Neutrophil (primary cell): Measurements from ENCODE around the gene OR13J1.
A peak's percentile ranks its signal among the peaks of the same experiment; 100 is the strongest.

ENCODE experiments used
- H3K27ac ChIP-seq: fragments of 200-600 bp; sonication (generic); 2 replicates; pipeline ENCODE4 v1.5.1; 2016; ENCODE audit warnings: mild to moderate bottlenecking, moderate library complexity
- H3K27me3 ChIP-seq: fragments of 200-600 bp; sonication (generic); 2 replicates; pipeline ENCODE4 v1.6.0; 2016; ENCODE audit warnings: mild to moderate bottlenecking
- H3K36me3 ChIP-seq: fragments of 200-600 bp; sonication (generic); 2 replicates; pipeline ENCODE4 v1.5.1; 2017
- H3K4me1 ChIP-seq, 2 experiments: fragments of 200-600 bp in 1 of 2; sonication (generic) in 1 of 2; 1 replicate in 1 of 2; 2 replicates in 1 of 2; pipeline versions ENCODE4 v1.5.1 to v1.6.1; 2013 to 2016; ENCODE audit warnings: low read depth in 1 of 2, low read length in 1 of 2, mild to moderate bottlenecking in 1 of 2, moderate library complexity in 1 of 2; ENCODE audit not compliant: control insufficient read depth in 1 of 2, insufficient read depth in 1 of 2
- H3K4me3 ChIP-seq, 2 experiments: fragments of 200-600 bp in 1 of 2; sonication (generic) in 1 of 2; 1 replicate in 1 of 2; 2 replicates in 1 of 2; pipeline ENCODE4 v1.5.1; 2013 to 2016; ENCODE audit warnings: low read depth in 1 of 2, low read length in 1 of 2, mild to moderate bottlenecking in 1 of 2, moderate library complexity in 1 of 2
- H3K9me3 ChIP-seq: fragments of 200-600 bp; sonication (generic); 2 replicates; pipeline ENCODE4 v1.5.1; 2016
- TF ChIP-seq, protein P1 (sequence below): fragments of 200-600 bp; sonication (generic); IDR thresholded peaks from 2 replicates; pipeline ENCODE4 v1.5.1; 2016; ENCODE audit warnings: antibody characterized with exemption

Gene OR13J1

DNA sequence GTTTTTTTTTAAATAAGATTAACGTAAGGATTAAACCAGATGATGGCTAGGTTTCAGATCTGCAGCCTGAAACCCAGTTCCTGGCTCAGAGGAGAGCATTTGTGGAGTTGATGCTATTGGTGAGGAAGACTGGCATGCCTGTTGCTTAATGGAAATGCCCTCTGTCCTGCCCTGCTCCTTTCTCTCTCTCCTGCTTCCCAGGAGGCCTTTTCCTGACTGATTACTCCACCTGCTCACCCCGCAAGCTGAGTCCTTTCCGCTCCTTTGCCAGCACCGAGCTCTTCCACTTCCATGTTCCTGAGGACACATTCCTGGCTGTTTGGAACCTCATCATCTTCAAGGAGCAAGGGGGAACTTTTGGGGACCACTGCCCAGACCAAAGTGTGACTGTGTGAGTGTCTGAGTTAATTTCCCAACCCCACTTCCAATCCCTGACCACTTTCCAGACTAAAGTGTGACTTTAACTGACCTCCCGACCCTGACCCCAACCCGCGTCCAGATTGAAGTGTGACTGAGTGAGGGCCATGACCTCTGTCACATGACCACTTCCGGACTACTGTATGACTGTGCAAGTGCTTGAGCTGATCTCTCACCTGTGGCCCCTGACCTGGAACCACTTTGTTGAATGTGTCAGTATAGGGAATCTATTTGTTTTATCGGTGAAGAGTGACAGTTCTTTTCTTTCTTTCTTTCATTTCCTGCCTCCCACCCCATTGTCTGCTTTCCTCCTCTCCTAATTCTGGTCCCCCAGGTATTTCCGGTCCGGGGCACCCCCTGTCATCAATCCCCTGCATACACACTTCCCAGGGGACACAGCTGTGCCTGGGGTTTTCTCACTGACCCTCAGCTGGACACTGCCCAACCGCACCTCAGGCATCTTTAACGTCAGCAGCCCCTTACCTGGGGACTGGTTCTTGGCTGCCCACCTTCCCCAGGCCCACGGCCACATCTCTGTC lies 35.7 kb downstream of the OR13J1 start:
- H3K4me1 ChIP-seq = peaks cover 39 to 53% of the 10 kb centered on the region in 2 experiments
- H3K9me3 ChIP-seq = no peaks in the 10 kb centered on the region
- no peaks in the 10 kb centered on the region for H3K36me3 ChIP-seq
- TF ChIP-seq, protein P1, sequence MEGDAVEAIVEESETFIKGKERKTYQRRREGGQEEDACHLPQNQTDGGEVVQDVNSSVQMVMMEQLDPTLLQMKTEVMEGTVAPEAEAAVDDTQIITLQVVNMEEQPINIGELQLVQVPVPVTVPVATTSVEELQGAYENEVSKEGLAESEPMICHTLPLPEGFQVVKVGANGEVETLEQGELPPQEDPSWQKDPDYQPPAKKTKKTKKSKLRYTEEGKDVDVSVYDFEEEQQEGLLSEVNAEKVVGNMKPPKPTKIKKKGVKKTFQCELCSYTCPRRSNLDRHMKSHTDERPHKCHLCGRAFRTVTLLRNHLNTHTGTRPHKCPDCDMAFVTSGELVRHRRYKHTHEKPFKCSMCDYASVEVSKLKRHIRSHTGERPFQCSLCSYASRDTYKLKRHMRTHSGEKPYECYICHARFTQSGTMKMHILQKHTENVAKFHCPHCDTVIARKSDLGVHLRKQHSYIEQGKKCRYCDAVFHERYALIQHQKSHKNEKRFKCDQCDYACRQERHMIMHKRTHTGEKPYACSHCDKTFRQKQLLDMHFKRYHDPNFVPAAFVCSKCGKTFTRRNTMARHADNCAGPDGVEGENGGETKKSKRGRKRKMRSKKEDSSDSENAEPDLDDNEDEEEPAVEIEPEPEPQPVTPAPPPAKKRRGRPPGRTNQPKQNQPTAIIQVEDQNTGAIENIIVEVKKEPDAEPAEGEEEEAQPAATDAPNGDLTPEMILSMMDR = no peak
- peak overlapping the region; percentile 81 for H3K27ac ChIP-seq
- peaks cover 72% of the 10 kb centered on the region for H3K27me3 ChIP-seq
- H3K4me3 ChIP-seq = peak overlapping the region in 1 of 2 experiments; percentile 47

- Histone ChIP-seq H3K36me3 (no peaks in the 10 kb centered on the region), H3K27me3 (peaks cover 68% of the 10 kb centered on the region), H3K4me1 (peaks cover 48 to 61% of the 10 kb centered on the region in 2 experiments), H3K4me3 (peak overlapping the region in 1 of 2 experiments; percentile 47), H3K9me3 (no peaks in the 10 kb centered on the region), H3K27ac (peak overlapping the region; percentile 81)
- TF ChIP-seq, protein P1 = no peak
Observed at GRCh38 chr9:35832814-35833213, 37.4 kb downstream of the OR13J1 start.

- TF ChIP-seq, protein P1 = no peak
- H3K4me1 ChIP-seq = peaks cover 46 to 57% of the 10 kb centered on the region in 2 experiments
- H3K36me3 ChIP-seq = no peaks in the 10 kb centered on the region
- H3K4me3 ChIP-seq = no peak overlapping the region
- peaks cover 67% of the 10 kb centered on the region for H3K27me3 ChIP-seq
- no peaks in the 10 kb centered on the region for H3K9me3 ChIP-seq
- H3K27ac ChIP-seq = no peak overlapping the region
Observed at GRCh38 chr9:35831040-35831439, 39.2 kb downstream of the OR13J1 start.

- peaks cover 33 to 44% of the 10 kb centered on the region in 2 experiments for H3K4me1 ChIP-seq
- H3K36me3 ChIP-seq = no peaks in the 10 kb centered on the region
- TF ChIP-seq, protein P1 = no peak
- H3K27ac ChIP-seq = peak overlapping the region; percentile 8
- peak overlapping the region; percentile 69 to 83 for H3K4me3 ChIP-seq
- H3K27me3 ChIP-seq = peaks cover 63% of the 10 kb centered on the region
- no peaks in the 10 kb centered on the region for H3K9me3 ChIP-seq
Observed at GRCh38 chr9:35829764-35830096, 40.5 kb downstream of the OR13J1 start.

DNA sequence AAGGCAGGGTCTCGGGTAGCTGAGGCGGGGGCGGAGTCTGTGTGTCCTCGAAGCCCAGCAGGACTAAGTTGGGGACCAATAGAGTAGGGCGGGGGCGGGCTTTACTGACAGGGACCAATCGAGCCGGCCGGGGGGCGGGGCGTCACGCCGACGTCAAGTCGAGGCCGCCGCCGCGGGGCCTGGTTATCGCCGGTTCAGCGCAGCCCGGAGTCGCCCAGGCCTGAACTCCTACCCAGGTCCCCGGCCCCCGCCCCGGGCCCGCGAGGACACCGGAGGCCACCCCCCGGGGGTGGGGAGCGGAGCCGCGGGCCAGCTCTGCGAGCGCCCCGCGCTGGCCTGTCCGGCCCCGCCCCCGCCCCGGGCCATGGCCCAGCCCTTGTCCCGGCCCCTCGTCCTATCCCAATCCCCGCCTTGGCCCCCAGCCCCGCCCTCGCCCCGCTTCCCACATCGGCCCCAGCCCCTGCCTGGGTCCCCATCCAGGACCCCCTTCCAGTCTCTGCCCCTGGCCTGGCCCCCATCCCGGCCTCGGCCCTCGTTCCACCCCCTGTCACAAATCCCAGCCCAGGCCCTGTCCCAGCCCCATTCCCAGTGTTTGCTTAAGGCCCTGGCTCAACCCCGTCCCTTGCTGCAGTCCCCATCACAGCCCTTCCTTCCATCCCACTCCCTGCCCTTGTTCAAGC lies 41.0 kb downstream of the OR13J1 start, which contains the start of gene TMEM8B:
TMEM8B (plus strand) TSS at position 145 of the 680 bp plus-strand sequence; CDS start at position 365, 220 bp downstream.
- TF ChIP-seq, protein P1 = no peak
- Histone ChIP-seq H3K4me3 (peak within 1 kb of the TSS; percentile 69 to 83), H3K27me3 (peaks cover 63% of the 10 kb centered on the region), H3K9me3 (no peaks in the 10 kb centered on the region), H3K27ac (peak within 1 kb of the TSS; percentile 55), H3K4me1 (peaks cover 28 to 39% of the 10 kb centered on the region in 2 experiments), H3K36me3 (no peaks in the 10 kb centered on the region)
